HG03457 (cell line): ENCODE results near the gene CDKL2.
"Not testable (repeated sequence)": the region's sequence is repeated elsewhere in the genome, so short reads cannot be mapped to it uniquely, and the experiment has no call there.

ENCODE experiments used
- ATAC-seq: cut with Tn5 transposase; IDR thresholded peaks from one replicate; pipeline ENCODE4 v1.9.1; 2021; ENCODE audit warnings: moderate number of reproducible peaks; ENCODE audit not compliant: unreplicated experiment

CDKL2 gene

DNA sequence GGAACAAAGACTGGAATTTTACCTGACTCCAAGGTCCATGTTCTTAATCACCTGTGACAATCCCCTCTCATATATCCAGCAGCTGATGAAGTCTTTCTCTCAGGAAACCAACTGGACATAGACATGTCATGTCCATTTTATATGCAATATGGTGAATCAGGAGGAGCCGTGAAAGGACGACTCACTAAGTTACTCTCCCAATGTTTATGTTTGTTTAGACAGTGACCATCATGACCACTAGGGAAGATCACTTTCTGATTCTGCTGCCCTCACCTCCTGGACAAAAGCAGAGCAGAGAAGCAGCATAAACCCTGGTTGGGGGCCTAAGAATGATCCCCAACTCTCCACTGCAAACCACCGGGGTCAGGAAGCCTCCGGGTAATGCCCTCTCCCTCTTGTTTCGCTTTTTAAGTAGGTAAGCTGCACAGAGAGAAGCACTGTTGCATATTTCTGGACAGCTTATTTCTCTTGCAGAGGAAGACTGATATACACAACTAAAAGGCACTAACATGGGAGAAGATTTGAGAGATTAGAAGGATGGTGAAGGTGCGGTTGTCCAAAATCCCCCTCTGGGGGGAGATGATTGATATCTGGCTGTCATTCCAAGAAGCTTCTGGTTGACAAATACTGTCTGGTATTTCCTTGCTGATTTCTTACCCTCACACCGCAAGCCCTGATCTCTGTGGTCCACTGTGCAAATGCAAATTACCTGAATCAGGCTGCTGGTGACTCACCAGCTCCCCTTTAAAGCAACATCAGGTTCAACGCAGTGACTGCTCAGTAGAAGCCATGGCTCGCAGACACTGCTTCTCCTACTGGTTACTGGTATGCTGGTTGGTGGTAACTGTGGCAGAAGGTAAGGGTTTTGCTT, 74.8 kb downstream of the CDKL2 start, which contains the start of gene ODAPH:
TSS of gene ODAPH (plus strand) at position 773 of the 871 bp plus-strand sequence. CDS start at position 790, 17 bp downstream.
- ATAC-seq = peak; percentile 77

GRCh38 chr4:75552452-75552851, 77.9 kb downstream of the CDKL2 start:
- no peak for ATAC-seq

DNA sequence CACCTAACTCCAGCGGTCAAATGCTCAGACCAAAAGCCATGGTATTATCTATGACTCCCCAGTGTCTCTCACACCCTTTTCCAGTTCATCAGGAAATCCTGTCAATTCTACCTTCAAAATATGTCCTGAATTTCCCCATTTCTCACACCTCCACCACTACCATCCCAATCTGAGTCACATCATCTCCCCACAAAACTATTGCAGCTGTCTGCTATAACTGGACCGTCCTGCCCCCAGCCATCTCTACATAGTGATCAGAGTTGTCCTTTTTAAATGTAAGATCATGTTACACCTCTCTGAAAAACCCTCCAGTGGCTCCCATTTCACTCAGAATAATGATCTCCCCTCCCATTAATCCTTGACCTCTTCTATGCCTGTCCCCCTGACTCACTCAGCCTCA, 81.3 kb downstream of the CDKL2 start:
- ATAC-seq = no peak

DNA sequence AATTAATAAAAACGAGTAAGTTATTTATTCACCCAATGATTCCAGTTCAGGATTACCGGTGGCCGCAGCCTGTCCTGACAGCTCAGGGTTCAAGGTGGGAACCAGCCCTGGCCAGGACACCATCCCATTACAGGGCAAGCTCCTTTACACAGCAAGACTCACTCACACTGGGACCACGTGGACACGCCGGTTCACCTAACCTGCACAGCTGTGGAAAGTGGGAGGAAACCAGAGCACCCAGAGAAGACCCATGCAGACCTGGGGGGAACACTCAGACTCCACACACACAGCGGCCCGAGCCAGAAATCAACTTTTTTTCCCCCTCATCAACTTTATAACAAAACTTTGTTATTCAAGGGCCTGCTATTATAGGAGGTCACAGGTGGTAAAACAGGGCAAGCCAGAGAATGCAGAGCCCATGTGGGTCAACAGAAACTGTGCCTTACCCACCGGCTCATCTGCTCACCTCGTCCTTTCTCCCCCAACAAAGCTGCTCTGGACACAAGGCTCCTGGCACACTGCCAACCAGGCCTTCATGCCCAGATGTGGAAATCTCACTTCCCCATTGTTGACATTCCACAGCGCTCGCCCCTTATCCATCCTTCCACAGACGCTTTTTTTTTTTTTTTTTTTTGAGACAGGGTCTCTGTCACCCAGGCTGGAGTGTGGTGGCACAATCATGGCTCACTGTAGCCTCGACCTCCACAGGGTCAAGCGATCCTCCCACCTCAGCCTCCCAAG, 82.5 kb downstream of the CDKL2 start:
- ATAC-seq = no peak

DNA sequence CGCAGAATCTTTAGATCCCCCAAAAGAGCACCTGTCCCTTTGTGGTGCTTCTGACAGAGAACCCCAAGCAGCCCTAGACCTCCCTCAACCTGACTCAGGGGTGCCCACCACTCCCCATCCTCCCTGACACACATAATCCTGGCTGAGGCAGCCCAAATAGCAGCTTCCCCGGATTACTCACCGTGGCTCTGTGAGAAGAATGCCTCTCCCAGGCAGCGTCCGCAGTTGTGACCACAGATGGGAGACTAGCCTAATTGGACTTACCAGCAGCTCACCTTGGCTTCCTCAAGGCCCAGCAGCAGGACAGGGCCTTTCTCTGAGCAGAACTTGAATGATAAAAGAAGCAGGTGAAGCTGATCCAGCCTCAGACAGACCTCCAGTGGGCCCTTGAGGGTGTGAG, 84.8 kb downstream of the CDKL2 start:
- no peak for ATAC-seq

DNA sequence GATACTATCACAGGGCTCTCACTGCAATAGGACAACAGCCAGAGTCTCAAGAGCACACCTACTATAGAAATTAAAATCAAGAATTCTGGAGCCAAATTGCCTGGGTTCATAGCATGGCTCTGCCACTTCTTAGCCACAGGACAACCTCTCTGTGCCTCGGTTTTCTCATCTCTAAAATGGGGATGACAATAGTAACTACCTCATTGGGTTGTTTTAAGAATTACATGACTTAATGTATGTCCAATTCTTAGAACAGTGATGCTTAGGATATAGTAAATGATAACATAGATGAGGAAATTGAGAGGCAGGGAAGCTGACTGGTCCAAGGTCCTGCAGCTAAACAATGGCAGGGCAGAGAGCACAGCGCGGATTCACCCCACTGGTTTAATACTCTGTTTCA, 85.5 kb downstream of the CDKL2 start:
- ATAC-seq = no peak

- not testable (repeated sequence) for ATAC-seq
Observed at GRCh38 chr4:75544220-75544619, 86.1 kb downstream of the CDKL2 start.

- ATAC-seq = no peak
Observed at GRCh38 chr4:75542824-75543223, 87.5 kb downstream of the CDKL2 start.

GRCh38 chr4:75537308-75537707, 93.0 kb downstream of the CDKL2 start:
- ATAC-seq = not testable (repeated sequence)

GRCh38 chr4:75533926-75534325, 96.4 kb downstream of the CDKL2 start:
- ATAC-seq = not testable (repeated sequence)

DNA sequence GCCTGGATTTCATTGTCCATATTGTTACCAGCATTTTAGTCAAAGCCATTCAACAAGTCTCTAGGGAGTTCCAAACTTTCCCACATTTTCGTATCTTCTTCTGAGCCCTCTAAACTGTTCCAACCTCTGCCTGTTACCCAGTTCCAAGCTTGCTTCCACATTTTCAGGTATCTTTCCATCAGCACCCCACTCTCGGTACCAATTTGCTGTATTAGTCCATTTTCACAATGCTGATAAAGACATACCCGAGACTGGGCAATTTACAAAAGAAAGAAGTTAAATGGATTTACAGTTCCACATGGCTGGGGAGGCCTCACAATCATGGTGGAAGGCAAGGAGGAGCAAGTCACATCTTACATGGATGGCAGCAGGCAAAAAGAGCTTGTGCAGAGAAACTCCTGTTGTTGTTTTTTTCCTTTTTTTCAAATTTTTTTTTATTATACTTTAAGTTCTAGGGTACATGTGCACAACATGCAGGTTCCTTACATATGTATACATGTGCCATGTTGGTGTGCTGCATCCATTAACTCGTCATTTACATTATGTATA, 96.9 kb downstream of the CDKL2 start:
- not testable (repeated sequence) for ATAC-seq

- not testable (repeated sequence) for ATAC-seq
Observed at GRCh38 chr4:75531536-75532143, 98.7 kb downstream of the CDKL2 start.

DNA sequence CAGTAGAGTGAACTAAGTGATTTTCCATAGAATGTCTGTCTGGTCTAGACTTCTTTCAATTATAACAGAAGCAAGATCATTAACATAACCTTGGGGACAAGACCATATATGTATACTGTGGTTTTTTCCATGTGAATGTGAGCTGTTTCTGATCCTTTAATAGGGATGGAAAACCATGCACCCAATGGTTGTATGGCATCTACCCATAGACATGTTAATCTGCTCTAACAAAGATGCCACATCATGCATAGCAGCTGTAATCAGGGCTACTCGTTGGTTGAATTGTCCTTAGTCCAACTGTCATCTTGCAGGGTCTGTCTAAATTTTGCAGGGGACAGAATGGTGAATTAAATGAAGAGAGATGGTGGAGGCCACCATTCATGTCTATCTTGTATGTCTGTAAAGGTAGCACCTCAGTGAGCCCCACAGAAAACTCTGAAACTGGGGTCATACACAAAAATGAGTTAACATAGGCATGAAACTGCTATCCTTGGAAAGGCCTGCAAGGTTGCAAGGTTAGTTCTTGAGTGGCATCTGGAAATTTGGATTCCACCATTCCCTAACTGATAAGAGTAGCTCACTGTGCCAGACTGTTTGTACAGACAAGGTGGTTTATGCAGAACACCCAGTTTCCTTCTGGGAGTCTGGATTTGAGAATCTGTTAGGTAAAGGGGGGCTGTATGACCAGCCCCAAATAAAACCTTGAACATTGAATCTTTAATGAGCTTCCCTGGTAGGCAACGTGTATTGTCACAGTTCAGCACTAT, 99.6 kb downstream of the CDKL2 start:
- no peak for ATAC-seq
